Sigmoid colon (tissue), 7 donors: ENCODE results near the gene ADAMTS17. TPM values are rescaled to one million over a fixed set of nuclear protein-coding genes. Genes with fewer than 3 reads are reported as not detected.
A peak's percentile ranks its signal among the peaks of the same experiment; 100 is the strongest.

Experiments
- DNase-seq: peaks from one replicate; pipeline ENCODE4 v3.0.0-alpha.2; 2019
- H3K27ac ChIP-seq, 4 donors: fragments of 200-600 bp; sonication (generic); one replicate each; pipeline ENCODE4 v1.5.1; 2016 to 2019; ENCODE audit warnings: mild to moderate bottlenecking in 1 of 4
- H3K27me3 ChIP-seq, 3 donors: fragments of 200-600 bp; sonication (generic); one replicate each; pipeline ENCODE4 v1.5.1; 2019; ENCODE audit warnings: mild to moderate bottlenecking in 1 of 3
- H3K36me3 ChIP-seq, 4 donors: fragments of 200-600 bp; sonication (generic); one replicate each; pipeline ENCODE4 v1.5.1; 2016 to 2019
- H3K4me1 ChIP-seq, 4 donors: fragments of 200-600 bp; sonication (generic); one replicate each; pipeline ENCODE4 v1.5.1; 2017 to 2019
- H3K4me3 ChIP-seq, 4 donors: fragments of 200-600 bp; sonication (generic); one replicate each; pipeline ENCODE4 v1.5.1; 2017 to 2019; ENCODE audit warnings: mild to moderate bottlenecking in 2 of 4, moderate library complexity in 1 of 4
- H3K9me3 ChIP-seq, 4 donors: fragments of 200-600 bp in 3 of 4; sonication (generic) in 3 of 4; one replicate each; pipeline versions ENCODE4 v1.5.1 to v1.6.1; 2013 to 2019
- EP300 ChIP-seq, 4 donors: sonication (generic); formaldehyde crosslinking; IDR thresholded peaks; one replicate each; pipeline ENCODE4 v1.6.1; 2017; ENCODE audit warnings: antibody characterized with exemption in 4 of 4
- POLR2A ChIP-seq, 2 donors: fragments of 450-650 bp; IDR thresholded peaks; one replicate each; pipeline ENCODE4 v1.6.1; 2016; ENCODE audit warnings: antibody characterized with exemption in 2 of 2, mild to moderate bottlenecking in 2 of 2, moderate library complexity in 2 of 2
- POLR2AphosphoS5 ChIP-seq, 4 donors: sonication (generic); formaldehyde crosslinking; IDR thresholded peaks; one replicate each; pipeline ENCODE4 v1.6.1; 2017; ENCODE audit warnings: antibody characterized with exemption in 4 of 4
- WGBS, 2 donors: extraction: QIAGEN DNeasy Blood & Tissue Kit; methylation state at CpG; one replicate each; pipeline ENCODE4 v1.1.7; 2013; 5-methylcytosine and 5-hydroxymethylcytosine counted together
- intact Hi-C: fragments of 100-400 bp; cut with DNase I; formaldehyde crosslinking; loops from one replicate; pipeline ENCODE4 v1.15.1; 2023
- polyA plus RNA-seq, 3 donors: library from polyadenylated mRNA; stranded (reverse); fragments of 200-250 nt; gene quantifications; one replicate each; pipeline ENCODE4 v1.2.3, GENCODE V29; 2013
- total RNA-seq, 4 donors: library from RNA; depleted of rRNA; stranded (reverse); fragments of >200 nt; gene quantifications; one replicate each; pipeline ENCODE4 v1.1.0, GENCODE V29; 2016
- TF ChIP-seq, protein P1 (sequence below), 4 experiments: fragments of 450-650 bp in 3 of 4; fragments of 200-600 bp in 1 of 4; IDR thresholded peaks; one replicate each; pipeline ENCODE4 v1.5.1; 2016 to 2019; ENCODE audit warnings: antibody characterized with exemption in 4 of 4, mild to moderate bottlenecking in 3 of 4, moderate library complexity in 2 of 4
- donor health status: healthy with polysubstance abuse.
- donor health status: Bipolar disorder and iron deficiency.
- donor health status: healthy.

ADAMTS17 gene
- total and polyA plus RNA-seq, 7 donors: 0.46 to 3.6 (median 1.2) TPM

- no peaks in the 10 kb centered on the region for H3K27me3 ChIP-seq
- intact Hi-C loops: no loop called here
- WGBS, 2 donors: 87 to 94% methylated on average over 3 of the region's 3 CpGs
- H3K4me3 ChIP-seq: no peak overlapping the region
- no peaks in the 10 kb centered on the region for H3K9me3 ChIP-seq
- H3K4me1 ChIP-seq: peaks cover 0 to 13% (median 10%) of the 10 kb centered on the region in 4 donors
- DNase-seq: no peak
- TF ChIP-seq EP300 (IDR thresholded peaks at IDR 0.05) (no peak), POLR2A (IDR thresholded peaks at IDR 0.05) (no peak), POLR2AphosphoS5 (IDR thresholded peaks at IDR 0.05) (no peak)
- TF ChIP-seq, protein P1, sequence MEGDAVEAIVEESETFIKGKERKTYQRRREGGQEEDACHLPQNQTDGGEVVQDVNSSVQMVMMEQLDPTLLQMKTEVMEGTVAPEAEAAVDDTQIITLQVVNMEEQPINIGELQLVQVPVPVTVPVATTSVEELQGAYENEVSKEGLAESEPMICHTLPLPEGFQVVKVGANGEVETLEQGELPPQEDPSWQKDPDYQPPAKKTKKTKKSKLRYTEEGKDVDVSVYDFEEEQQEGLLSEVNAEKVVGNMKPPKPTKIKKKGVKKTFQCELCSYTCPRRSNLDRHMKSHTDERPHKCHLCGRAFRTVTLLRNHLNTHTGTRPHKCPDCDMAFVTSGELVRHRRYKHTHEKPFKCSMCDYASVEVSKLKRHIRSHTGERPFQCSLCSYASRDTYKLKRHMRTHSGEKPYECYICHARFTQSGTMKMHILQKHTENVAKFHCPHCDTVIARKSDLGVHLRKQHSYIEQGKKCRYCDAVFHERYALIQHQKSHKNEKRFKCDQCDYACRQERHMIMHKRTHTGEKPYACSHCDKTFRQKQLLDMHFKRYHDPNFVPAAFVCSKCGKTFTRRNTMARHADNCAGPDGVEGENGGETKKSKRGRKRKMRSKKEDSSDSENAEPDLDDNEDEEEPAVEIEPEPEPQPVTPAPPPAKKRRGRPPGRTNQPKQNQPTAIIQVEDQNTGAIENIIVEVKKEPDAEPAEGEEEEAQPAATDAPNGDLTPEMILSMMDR (IDR thresholded peaks at IDR 0.05): no peak
- peak overlapping the region in 1 of 4 donors; percentile 31 for H3K27ac ChIP-seq
- no peaks in the 10 kb centered on the region for H3K36me3 ChIP-seq
Observed at GRCh38 chr15:100215843-100216169, 126.0 kb downstream of the ADAMTS17 start.

DNA sequence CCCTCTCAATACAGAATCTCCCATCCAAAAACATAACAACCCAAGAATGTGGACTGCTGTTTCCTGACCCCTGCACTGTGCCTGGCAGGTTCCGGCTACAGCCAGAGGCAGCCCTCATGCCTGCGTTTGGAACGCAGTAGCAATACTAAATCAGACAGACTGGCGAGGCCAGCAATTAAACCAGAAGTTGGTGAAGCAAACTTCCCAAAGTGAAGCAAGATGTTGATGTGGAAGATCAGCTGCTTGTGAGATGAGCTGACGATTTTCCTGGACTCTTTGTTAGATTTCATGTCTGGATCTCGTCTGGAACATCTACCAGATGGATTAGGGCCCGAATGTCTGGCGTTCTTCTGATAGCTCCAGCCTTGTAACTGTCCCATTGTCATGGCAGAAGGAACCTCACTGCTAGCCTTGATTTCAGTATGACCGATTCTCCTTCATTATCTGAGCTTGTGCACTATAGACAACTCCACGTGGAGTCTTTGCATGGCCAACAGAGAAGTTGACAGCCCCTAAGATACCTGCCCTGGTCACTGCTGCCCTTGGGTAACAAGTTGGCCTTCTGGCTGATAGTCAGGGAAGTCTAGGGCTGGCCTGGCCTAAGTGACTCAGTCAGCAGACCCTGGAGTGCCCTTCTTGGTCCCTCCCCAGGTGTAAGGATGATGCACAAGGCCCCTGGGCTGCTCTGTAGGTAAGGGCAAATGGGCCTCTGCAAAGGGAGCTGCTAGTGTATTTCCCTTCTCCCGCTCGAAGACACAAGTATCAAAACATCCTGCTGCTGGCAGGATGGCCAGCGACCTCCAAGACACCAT, 126.5 kb downstream of the ADAMTS17 start:
- no peaks in the 10 kb centered on the region for H3K36me3 ChIP-seq
- H3K27ac ChIP-seq: peak overlapping the region in 1 of 4 donors; percentile 31
- H3K4me1 ChIP-seq: peaks cover 0 to 13% (median 10%) of the 10 kb centered on the region in 4 donors
- intact Hi-C loops: no loop called here
- no peak overlapping the region for H3K4me3 ChIP-seq
- DNase-seq: no peak
- 88 to 93% methylated on average over 13 of the region's 13 CpGs for WGBS, 2 donors
- H3K27me3 ChIP-seq: no peaks in the 10 kb centered on the region
- peak in 2 of 4 donors; percentile 41 to 45 for TF ChIP-seq POLR2AphosphoS5 (IDR thresholded peaks at IDR 0.05)
- no peak for TF ChIP-seq EP300 (IDR thresholded peaks at IDR 0.05)
- no peaks in the 10 kb centered on the region for H3K9me3 ChIP-seq

DNA sequence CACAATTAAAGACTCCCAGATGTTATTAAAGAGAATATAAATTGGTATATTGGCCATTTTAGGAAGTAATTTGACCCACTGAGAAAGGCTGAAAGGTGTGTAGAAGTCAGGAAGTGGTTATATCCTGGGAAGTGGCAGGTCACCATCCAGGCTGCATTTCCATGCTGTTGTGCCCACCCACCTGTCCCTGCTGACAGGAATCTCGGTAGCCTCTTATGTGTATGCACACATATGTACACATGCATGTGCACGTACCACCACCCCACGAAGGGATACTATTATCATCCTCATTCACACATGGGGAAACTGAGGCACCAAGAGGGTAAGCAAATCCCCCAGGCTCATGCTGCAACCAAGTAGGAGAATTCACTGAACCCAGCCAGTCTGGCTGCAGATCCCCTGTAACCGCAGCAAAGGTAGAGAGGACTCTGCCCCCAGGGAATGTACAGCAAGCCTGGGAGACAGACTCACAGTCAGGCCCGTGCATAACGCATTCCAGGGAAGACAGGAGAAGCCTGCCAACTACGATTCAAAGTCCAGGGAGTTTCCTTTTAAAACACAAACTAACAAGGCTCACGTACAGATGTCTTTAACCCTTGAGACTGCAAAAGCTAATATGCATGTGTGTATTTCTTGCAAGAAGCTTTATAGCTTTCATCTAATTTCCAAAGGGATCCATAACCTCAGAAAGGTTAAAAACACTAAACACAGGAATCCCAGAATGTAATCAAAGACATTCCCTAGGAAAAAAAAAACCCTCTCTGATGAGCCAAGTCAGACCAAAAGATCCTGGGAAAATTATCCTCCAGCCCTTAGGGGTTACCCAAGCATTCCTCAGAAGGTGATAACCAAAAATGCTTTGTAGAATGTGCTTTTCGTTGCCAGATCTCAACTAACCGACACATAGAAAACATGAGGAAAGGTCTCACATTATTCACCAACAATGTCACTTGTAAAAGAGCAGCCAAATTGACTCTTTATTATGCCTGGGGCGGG, 129.6 kb downstream of the ADAMTS17 start:
- WGBS, 2 donors: 10 to 48% methylated on average over 11 of the region's 11 CpGs
- DNase-seq: no peak
- Histone ChIP-seq H3K27ac (no peak overlapping the region), H3K9me3 (no peaks in the 10 kb centered on the region), H3K27me3 (no peaks in the 10 kb centered on the region), H3K4me1 (peaks cover 0 to 29% (median 24%) of the 10 kb centered on the region in 4 donors), H3K4me3 (no peak overlapping the region), H3K36me3 (no peaks in the 10 kb centered on the region)
- intact Hi-C loops: no loop called here
- no peak for TF ChIP-seq EP300 (IDR thresholded peaks at IDR 0.05)
- TF ChIP-seq POLR2AphosphoS5 (IDR thresholded peaks at IDR 0.05): no peak
- TF ChIP-seq POLR2A (IDR thresholded peaks at IDR 0.05): no peak
- TF ChIP-seq, protein P1 (IDR thresholded peaks at IDR 0.05): no peak

DNA sequence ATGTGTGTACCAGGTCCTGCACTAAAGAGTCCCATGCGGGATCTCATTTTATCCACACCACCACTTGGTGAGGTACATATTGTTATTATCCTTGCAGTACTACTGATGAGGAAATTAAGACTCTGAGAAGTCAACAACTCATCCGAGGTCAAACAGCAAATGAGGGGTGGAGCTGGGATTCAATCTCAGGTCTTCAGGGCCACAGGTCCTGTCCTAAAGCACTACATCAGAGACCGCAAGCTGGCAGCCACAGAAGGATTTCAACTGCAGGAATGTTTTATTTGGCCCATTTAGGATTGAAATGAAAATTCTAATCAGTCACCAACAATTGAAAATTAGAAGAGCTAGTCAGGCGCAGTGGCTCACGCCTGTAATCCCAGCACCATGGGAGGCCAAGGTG, 131.4 kb downstream of the ADAMTS17 start:
- TF ChIP-seq POLR2AphosphoS5 (IDR thresholded peaks at IDR 0.05): no peak
- no peak for TF ChIP-seq POLR2A (IDR thresholded peaks at IDR 0.05)
- TF ChIP-seq, protein P1 (IDR thresholded peaks at IDR 0.05): no peak
- no peak for TF ChIP-seq EP300 (IDR thresholded peaks at IDR 0.05)
- Histone ChIP-seq H3K27me3 (no peaks in the 10 kb centered on the region), H3K4me1 (peaks cover 0 to 38% (median 35%) of the 10 kb centered on the region in 4 donors), H3K9me3 (no peaks in the 10 kb centered on the region), H3K36me3 (no peaks in the 10 kb centered on the region), H3K27ac (no peak overlapping the region), H3K4me3 (no peak overlapping the region)
- intact Hi-C loops: no loop called here
- no peak for DNase-seq
- 82 to 90% methylated on average over 5 of the region's 5 CpGs for WGBS, 2 donors
